Vagina (tissue), 2 donors: ENCODE data around the gene CNNM1.

Experiments used
- CTCF ChIP-seq, 3 experiments: fragments of 450-650 bp in 2 of 3; fragments of 200-600 bp in 1 of 3; sonication (generic) in 1 of 3; IDR thresholded peaks; one replicate each; pipeline ENCODE4 v1.5.1; 2017 to 2019; ENCODE audit warnings: antibody characterized with exemption in 3 of 3, mild to moderate bottlenecking in 2 of 3, moderate library complexity in 2 of 3
- POLR2A ChIP-seq, 2 donors: fragments of 450-650 bp; IDR thresholded peaks; one replicate each; pipeline ENCODE4 v1.6.1; 2017; ENCODE audit warnings: antibody characterized with exemption in 2 of 2, mild to moderate bottlenecking in 2 of 2, moderate library complexity in 2 of 2
- POLR2AphosphoS5 ChIP-seq, 2 donors: sonication (generic); formaldehyde crosslinking; IDR thresholded peaks; one replicate each; pipeline ENCODE4 v1.9.0; 2017; ENCODE audit warnings: antibody characterized with exemption in 2 of 2, mild to moderate bottlenecking in 2 of 2, low read depth in 1 of 2; ENCODE audit not compliant: insufficient read depth in 1 of 2

- TF ChIP-seq POLR2A (IDR thresholded peaks at IDR 0.05) (no peak), CTCF (IDR thresholded peaks at IDR 0.05) (no peak), POLR2AphosphoS5 (IDR thresholded peaks at IDR 0.05; ENCODE audit: insufficient read depth in 1 of 2, low read depth in 1 of 2) (no peak)
These were observed 62.2 kb downstream of the CNNM1 start for GRCh38 chr10:99391346-99391745.
